Measurements from ENCODE around the gene IZUMO1. TPM values are rescaled to one million over a fixed set of nuclear protein-coding genes. Genes with fewer than 3 reads are reported as not detected.
"Not testable (repeated sequence)": the region's sequence is repeated elsewhere in the genome, so short reads cannot be mapped to it uniquely, and the experiment has no call there.

The IZUMO1 gene
- total RNA-seq, 1 donor from 2014 or later, result 0.73 TPM

GRCh38 chr19:48695743-48696352 is 50.9 kb downstream of the IZUMO1 start, which contains the start of gene FUT2:
FUT2 (plus strand) TSS chr19:48695971; CDS start chr19:48702957, 6,986 bp downstream.
- intact Hi-C loops (cut with DNase I), result no loop called here
- DNase-seq (no peak), ATAC-seq (ENCODE audit: poor library complexity) (peak; percentile 31)

GRCh38 chr19:48693629-48694028 is 53.1 kb downstream of the IZUMO1 start:
- DNase-seq; intact Hi-C loops (cut with DNase I); ATAC-seq (ENCODE audit: poor library complexity): not testable (repeated sequence)

Other genes with a start within 250 kb of the IZUMO1 start
- 0.70 TPM for gene LMTK3, start 235.1 kb downstream of the IZUMO1 start, total RNA-seq
- gene SULT2B1, start 194.7 kb downstream of the IZUMO1 start, total RNA-seq, result 0.22 TPM
- not detected for gene SPACA4, start 140.2 kb downstream of the IZUMO1 start, total RNA-seq
- gene FAM83E, start 131.8 kb downstream of the IZUMO1 start, total RNA-seq, result not detected
- 526 TPM for gene RPL18, start 127.7 kb downstream of the IZUMO1 start, total RNA-seq
- 7.6 TPM for gene SPHK2, start 127.4 kb downstream of the IZUMO1 start, total RNA-seq
- 14.5 TPM for gene DBP, start 109.5 kb downstream of the IZUMO1 start, total RNA-seq
- gene CA11, start 100.7 kb downstream of the IZUMO1 start, total RNA-seq, result 7.5 TPM
- gene NTN5, start 73.9 kb downstream of the IZUMO1 start, total RNA-seq, result not detected
- not detected for gene FUT2, start 50.9 kb downstream of the IZUMO1 start, total RNA-seq
- 4.8 TPM for gene MAMSTR, start 27.2 kb downstream of the IZUMO1 start, total RNA-seq
- gene RASIP1, start 6.3 kb downstream of the IZUMO1 start, total RNA-seq, result 15.1 TPM
- 1.8 TPM for gene FUT1, start 5.7 kb upstream of the IZUMO1 start, total RNA-seq
- not detected for gene FGF21, start 8.6 kb upstream of the IZUMO1 start, total RNA-seq
- 59.5 TPM for gene BCAT2, start 64.1 kb upstream of the IZUMO1 start, total RNA-seq
- gene HSD17B14, start 89.6 kb upstream of the IZUMO1 start, total RNA-seq, result 1.9 TPM
- 17.7 TPM for gene PLEKHA4, start 121.7 kb upstream of the IZUMO1 start, total RNA-seq
- 60.4 TPM for gene PPP1R15A, start 125.5 kb upstream of the IZUMO1 start, total RNA-seq
- not detected for gene TULP2, start 151.8 kb upstream of the IZUMO1 start, total RNA-seq
- gene NUCB1, start 153.4 kb upstream of the IZUMO1 start, total RNA-seq, result 237 TPM
- not detected for gene DHDH, start 186.8 kb upstream of the IZUMO1 start, total RNA-seq
- gene BAX, start 208.0 kb upstream of the IZUMO1 start, total RNA-seq, result 21.5 TPM
- gene FTL, start 218.4 kb upstream of the IZUMO1 start, total RNA-seq, result 748 TPM
- 100 TPM for gene GYS1, start 246.4 kb upstream of the IZUMO1 start, total RNA-seq
- 41.7 TPM for gene RUVBL2, start 247.0 kb upstream of the IZUMO1 start, total RNA-seq